ENCODE data around the gene SERPINA5.

DNA sequence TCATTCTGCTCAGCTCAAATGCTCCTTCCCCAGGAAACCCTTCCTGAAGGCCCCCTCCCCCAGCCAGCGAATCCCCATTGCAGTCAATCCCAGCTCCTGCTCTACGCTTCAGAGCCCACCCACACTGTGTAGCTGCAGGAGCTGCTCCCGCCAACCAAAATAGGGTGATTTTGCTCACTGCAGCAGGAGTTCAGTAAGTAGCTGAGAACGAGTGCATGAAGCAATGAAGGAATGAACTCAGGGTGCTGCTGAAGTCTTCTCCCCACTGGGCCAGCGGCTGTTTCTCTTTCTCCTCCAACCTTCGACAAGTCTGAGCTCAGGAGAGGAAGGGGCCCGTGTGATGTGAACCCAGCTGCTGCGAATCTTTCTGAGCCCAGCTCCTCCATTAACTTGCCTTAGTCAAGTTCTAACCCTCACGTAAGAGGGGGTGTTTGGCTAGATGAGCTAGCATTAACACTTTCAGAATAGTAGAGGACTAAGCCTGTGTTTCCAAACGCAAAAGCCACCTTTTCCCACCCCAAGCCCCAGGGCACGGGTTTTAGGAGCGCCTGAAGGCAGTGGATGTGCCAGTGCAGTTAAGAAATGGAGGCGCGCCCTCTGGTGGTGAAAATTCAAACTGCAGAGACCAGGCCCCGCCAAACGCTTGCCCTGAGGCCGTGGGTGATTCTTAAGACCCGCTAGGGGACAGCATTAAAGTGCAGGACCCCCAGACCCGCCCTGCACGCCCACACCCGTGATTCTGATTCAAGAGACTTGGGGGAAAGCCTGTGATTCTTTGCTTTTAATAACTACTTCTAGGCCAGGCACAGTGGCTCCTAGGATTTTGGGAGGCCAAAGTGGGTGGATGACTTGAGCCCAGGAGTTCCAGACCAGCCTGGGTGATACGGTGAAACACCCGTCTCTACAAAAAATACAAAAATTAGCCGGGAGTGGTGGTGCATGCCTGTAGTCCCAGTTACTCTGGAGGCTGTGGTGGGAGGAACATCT lies 31.9 kb upstream of the SERPINA5 start:
- no peak for TF ChIP-seq SP1 (CRISPR knock-in tag; conservative IDR thresholded peaks at IDR 0.05)
- TF ChIP-seq ATF2 (CRISPR knock-in tag; IDR thresholded peaks at IDR 0.05; ENCODE audit: borderline replicate concordance, low read depth), result no peak
- TF ChIP-seq CTCF (IDR thresholded peaks at IDR 0.05), result peak; percentile 98
- TF ChIP-seq, protein P1, sequence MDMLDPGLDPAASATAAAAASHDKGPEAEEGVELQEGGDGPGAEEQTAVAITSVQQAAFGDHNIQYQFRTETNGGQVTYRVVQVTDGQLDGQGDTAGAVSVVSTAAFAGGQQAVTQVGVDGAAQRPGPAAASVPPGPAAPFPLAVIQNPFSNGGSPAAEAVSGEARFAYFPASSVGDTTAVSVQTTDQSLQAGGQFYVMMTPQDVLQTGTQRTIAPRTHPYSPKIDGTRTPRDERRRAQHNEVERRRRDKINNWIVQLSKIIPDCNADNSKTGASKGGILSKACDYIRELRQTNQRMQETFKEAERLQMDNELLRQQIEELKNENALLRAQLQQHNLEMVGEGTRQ (CRISPR knock-in tag; IDR thresholded peaks at IDR 0.05), result no peak
- TF ChIP-seq E2F5 (CRISPR knock-in tag; IDR thresholded peaks at IDR 0.05), result no peak
- TF ChIP-seq, protein P2, sequence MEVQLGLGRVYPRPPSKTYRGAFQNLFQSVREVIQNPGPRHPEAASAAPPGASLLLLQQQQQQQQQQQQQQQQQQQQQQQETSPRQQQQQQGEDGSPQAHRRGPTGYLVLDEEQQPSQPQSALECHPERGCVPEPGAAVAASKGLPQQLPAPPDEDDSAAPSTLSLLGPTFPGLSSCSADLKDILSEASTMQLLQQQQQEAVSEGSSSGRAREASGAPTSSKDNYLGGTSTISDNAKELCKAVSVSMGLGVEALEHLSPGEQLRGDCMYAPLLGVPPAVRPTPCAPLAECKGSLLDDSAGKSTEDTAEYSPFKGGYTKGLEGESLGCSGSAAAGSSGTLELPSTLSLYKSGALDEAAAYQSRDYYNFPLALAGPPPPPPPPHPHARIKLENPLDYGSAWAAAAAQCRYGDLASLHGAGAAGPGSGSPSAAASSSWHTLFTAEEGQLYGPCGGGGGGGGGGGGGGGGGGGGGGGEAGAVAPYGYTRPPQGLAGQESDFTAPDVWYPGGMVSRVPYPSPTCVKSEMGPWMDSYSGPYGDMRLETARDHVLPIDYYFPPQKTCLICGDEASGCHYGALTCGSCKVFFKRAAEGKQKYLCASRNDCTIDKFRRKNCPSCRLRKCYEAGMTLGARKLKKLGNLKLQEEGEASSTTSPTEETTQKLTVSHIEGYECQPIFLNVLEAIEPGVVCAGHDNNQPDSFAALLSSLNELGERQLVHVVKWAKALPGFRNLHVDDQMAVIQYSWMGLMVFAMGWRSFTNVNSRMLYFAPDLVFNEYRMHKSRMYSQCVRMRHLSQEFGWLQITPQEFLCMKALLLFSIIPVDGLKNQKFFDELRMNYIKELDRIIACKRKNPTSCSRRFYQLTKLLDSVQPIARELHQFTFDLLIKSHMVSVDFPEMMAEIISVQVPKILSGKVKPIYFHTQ (CRISPR knock-in tag; IDR thresholded peaks at IDR 0.05), result no peak
- no peak for TF ChIP-seq CDX4 (CRISPR knock-in tag; IDR thresholded peaks at IDR 0.05; ENCODE audit: borderline replicate concordance)
- TF ChIP-seq, protein P3, sequence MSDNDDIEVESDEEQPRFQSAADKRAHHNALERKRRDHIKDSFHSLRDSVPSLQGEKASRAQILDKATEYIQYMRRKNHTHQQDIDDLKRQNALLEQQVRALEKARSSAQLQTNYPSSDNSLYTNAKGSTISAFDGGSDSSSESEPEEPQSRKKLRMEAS (CRISPR knock-in tag; IDR thresholded peaks at IDR 0.05), result no peak

All from WTC11 (cell line).